Uterus (tissue), 4 donors: ENCODE measurements around the gene CDH13. TPM values are rescaled to one million over a fixed set of nuclear protein-coding genes. Genes with fewer than 3 reads are reported as not detected.

Experiments used
- DNase-seq, 2 donors: peaks; one replicate each; pipeline ENCODE4 v3.0.0-alpha.2; 2019 to 2020
- H3K27ac ChIP-seq, 2 donors: fragments of 200-600 bp; sonication (generic); 1 replicate in 1 of 2; 2 replicates in 1 of 2; pipeline ENCODE4 v1.5.1; 2016 to 2018
- H3K27me3 ChIP-seq, 2 donors: fragments of 200-600 bp; sonication (generic); one replicate each; pipeline ENCODE4 v1.5.1; 2018 to 2019; ENCODE audit warnings: control low read depth in 1 of 2
- H3K36me3 ChIP-seq, 2 donors: fragments of 200-600 bp; sonication (generic); one replicate each; pipeline ENCODE4 v1.5.1; 2019; ENCODE audit warnings: control low read depth in 1 of 2
- H3K4me1 ChIP-seq, 2 donors: fragments of 200-600 bp; sonication (generic); one replicate each; pipeline ENCODE4 v1.5.1; 2018 to 2019; ENCODE audit warnings: control low read depth in 1 of 2
- H3K4me3 ChIP-seq, 2 donors: fragments of 200-600 bp; sonication (generic); 1 replicate in 1 of 2; 2 replicates in 1 of 2; pipeline ENCODE4 v1.5.1; 2018 to 2019; ENCODE audit warnings: mild to moderate bottlenecking in 1 of 2
- H3K9me3 ChIP-seq, 2 donors: fragments of 200-600 bp; sonication (generic); one replicate each; pipeline ENCODE4 v1.5.1; 2019; ENCODE audit warnings: control low read depth in 1 of 2
- POLR2A ChIP-seq, 2 donors: fragments of 450-650 bp; IDR thresholded peaks; one replicate each; pipeline ENCODE4 v1.6.1; 2016; ENCODE audit warnings: antibody characterized with exemption in 2 of 2, mild to moderate bottlenecking in 1 of 2, moderate library complexity in 1 of 2
- intact Hi-C: fragments of 100-400 bp; cut with DNase I; formaldehyde crosslinking; loops from one replicate; pipeline ENCODE4 v1.15.1; 2023; ENCODE audit warnings: low total_unique reads
- total RNA-seq, 4 donors: library from RNA; depleted of rRNA in 3 of 4; stranded (reverse); fragments of >200 nt in 3 of 4; gene quantifications; one replicate each; pipeline versions ENCODE4 v1.1.0 to v1.2.4, GENCODE V29; 2014 to 2023
- TF ChIP-seq, protein P1 (sequence below), 4 experiments: fragments of 200-600 bp in 2 of 4; fragments of 450-650 bp in 2 of 4; sonication (generic) in 2 of 4; IDR thresholded peaks; one replicate each; pipeline ENCODE4 v1.5.1; 2016 to 2019; ENCODE audit warnings: antibody characterized with exemption in 4 of 4, mild to moderate bottlenecking in 2 of 4, moderate library complexity in 1 of 4
- donor health status: DM: yes; HTN: yes; CAD: no.

CDH13 gene
- total RNA-seq, 4 donors from 2014 or later: 49.1 to 99.4 (median 82.7) TPM

- no peaks in the 10 kb centered on the region for H3K9me3 ChIP-seq
- no peaks in the 10 kb centered on the region for H3K36me3 ChIP-seq
- H3K27me3 ChIP-seq: no peaks in the 10 kb centered on the region
- no peak overlapping the region for H3K27ac ChIP-seq
- no peak for DNase-seq
- intact Hi-C loops: no loop called here
- TF ChIP-seq, protein P1, sequence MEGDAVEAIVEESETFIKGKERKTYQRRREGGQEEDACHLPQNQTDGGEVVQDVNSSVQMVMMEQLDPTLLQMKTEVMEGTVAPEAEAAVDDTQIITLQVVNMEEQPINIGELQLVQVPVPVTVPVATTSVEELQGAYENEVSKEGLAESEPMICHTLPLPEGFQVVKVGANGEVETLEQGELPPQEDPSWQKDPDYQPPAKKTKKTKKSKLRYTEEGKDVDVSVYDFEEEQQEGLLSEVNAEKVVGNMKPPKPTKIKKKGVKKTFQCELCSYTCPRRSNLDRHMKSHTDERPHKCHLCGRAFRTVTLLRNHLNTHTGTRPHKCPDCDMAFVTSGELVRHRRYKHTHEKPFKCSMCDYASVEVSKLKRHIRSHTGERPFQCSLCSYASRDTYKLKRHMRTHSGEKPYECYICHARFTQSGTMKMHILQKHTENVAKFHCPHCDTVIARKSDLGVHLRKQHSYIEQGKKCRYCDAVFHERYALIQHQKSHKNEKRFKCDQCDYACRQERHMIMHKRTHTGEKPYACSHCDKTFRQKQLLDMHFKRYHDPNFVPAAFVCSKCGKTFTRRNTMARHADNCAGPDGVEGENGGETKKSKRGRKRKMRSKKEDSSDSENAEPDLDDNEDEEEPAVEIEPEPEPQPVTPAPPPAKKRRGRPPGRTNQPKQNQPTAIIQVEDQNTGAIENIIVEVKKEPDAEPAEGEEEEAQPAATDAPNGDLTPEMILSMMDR (IDR thresholded peaks at IDR 0.05): no peak
- TF ChIP-seq POLR2A (IDR thresholded peaks at IDR 0.05): no peak
- H3K4me3 ChIP-seq: no peak overlapping the region
- no peaks in the 10 kb centered on the region for H3K4me1 ChIP-seq
Measured at GRCh38 chr16:83839561-83839960, 1212.8 kb downstream of the CDH13 start.

- Histone ChIP-seq H3K27me3 (no peaks in the 10 kb centered on the region), H3K9me3 (no peaks in the 10 kb centered on the region), H3K4me1 (no peaks in the 10 kb centered on the region), H3K4me3 (no peak overlapping the region), H3K36me3 (no peaks in the 10 kb centered on the region), H3K27ac (no peak overlapping the region)
- no peak for TF ChIP-seq POLR2A (IDR thresholded peaks at IDR 0.05)
- TF ChIP-seq, protein P1 (IDR thresholded peaks at IDR 0.05): no peak
- intact Hi-C loops: no loop called here
- no peak for DNase-seq
Measured at GRCh38 chr16:83840060-83840617, 1213.4 kb downstream of the CDH13 start.

DNA sequence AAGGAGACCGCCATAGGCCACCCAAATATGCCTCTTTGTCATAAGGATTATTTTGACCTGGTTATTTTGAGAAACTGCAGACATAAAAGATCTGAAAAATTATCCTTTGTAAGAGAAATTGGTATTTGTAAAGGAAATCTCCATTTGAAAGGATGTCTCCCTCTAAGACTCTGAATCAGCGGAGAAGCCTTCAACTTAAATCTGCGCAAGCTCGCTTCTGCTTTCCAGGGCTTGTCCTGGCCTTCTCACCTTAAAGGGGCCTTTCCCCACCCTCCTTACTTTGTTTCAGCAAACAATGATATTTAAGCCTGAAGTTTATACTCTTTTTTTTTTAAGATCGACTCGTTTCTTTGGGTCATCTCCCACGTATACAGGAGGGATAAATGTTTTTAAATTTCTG lies 1215.5 kb downstream of the CDH13 start:
- H3K27ac ChIP-seq: no peak overlapping the region
- intact Hi-C loops: no loop called here
- H3K4me1 ChIP-seq: no peaks in the 10 kb centered on the region
- no peak for DNase-seq
- no peaks in the 10 kb centered on the region for H3K27me3 ChIP-seq
- no peaks in the 10 kb centered on the region for H3K9me3 ChIP-seq
- no peaks in the 10 kb centered on the region for H3K36me3 ChIP-seq
- H3K4me3 ChIP-seq: no peak overlapping the region
- TF ChIP-seq, protein P1 (IDR thresholded peaks at IDR 0.05): no peak
- no peak for TF ChIP-seq POLR2A (IDR thresholded peaks at IDR 0.05)

GRCh38 chr16:83842756-83843507 lies 1216.2 kb downstream of the CDH13 start:
- no peaks in the 10 kb centered on the region for H3K36me3 ChIP-seq
- intact Hi-C loops: no loop called here
- no peaks in the 10 kb centered on the region for H3K27me3 ChIP-seq
- no peaks in the 10 kb centered on the region for H3K9me3 ChIP-seq
- DNase-seq: no peak
- no peaks in the 10 kb centered on the region for H3K4me1 ChIP-seq
- H3K27ac ChIP-seq: no peak overlapping the region
- TF ChIP-seq, protein P1 (IDR thresholded peaks at IDR 0.05): no peak
- TF ChIP-seq POLR2A (IDR thresholded peaks at IDR 0.05): no peak
- H3K4me3 ChIP-seq: no peak overlapping the region

GRCh38 chr16:83843657-83844056 lies 1216.9 kb downstream of the CDH13 start:
- H3K36me3 ChIP-seq: no peaks in the 10 kb centered on the region
- no peaks in the 10 kb centered on the region for H3K4me1 ChIP-seq
- H3K9me3 ChIP-seq: no peaks in the 10 kb centered on the region
- DNase-seq: no peak
- intact Hi-C loops: no loop called here
- no peak for TF ChIP-seq POLR2A (IDR thresholded peaks at IDR 0.05)
- TF ChIP-seq, protein P1 (IDR thresholded peaks at IDR 0.05): no peak
- H3K27ac ChIP-seq: no peak overlapping the region
- no peaks in the 10 kb centered on the region for H3K27me3 ChIP-seq
- no peak overlapping the region for H3K4me3 ChIP-seq
